NCI-H1105 treated with DMSO at 0.1 percent for 48 hours (cell line): ENCODE results near the gene POR.
"Not testable (repeated sequence)": the region's sequence is repeated elsewhere in the genome, so short reads cannot be mapped to it uniquely, and the experiment has no call there.

ENCODE experiments used
- DNase-seq: peaks from one replicate; lab custom pipeline; 2025; lab: John Stamatoyannopoulos, UW

Gene POR

DNA sequence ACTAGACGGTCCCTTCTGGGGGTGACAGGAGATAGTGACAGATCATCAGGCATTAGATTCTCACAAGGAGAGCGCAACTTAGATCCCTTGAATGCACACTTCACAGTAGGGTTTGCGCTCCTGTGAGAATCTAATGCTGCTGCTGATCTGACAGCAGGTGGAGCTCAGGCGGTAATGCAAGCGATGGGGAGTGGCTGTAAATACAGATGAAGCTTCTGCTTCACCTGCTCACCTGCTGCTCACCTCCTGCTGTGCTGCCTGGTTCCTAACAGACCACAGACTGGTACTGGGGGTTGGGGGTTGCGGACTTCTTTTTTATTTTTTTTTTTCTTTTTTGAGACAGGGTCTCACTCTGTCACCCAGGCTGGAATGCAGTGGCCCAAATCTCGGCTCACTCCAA lies 114.7 kb downstream of the POR start:
- DNase-seq = not testable (repeated sequence)

DNA sequence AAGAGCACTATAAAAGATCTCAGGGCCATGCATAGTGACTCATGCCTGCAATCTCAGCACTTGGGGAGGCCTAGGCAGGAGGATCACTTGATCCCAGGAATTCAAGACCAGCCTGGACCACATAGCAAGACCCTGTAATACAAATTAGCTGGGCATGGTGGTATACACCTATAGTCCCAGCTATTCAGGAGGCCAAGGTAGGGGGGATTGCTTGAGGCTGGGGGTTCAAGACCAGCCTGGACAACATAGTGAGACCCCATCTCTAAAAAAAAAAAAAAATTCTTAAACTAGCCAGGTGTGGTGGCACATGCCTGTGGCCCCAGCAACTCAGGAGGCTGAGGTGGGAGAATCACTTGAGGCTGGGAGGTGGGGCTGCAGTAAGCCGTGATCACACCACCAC lies 117.0 kb downstream of the POR start:
- no peak for DNase-seq
